ENCODE data around the gene BCL2L11. TPM values are rescaled to one million over a fixed set of nuclear protein-coding genes. Genes with fewer than 3 reads are reported as not detected.

The BCL2L11 gene
- total and polyA plus RNA-seq, 9 of the 15 experiments (the other 6 are each of a cell fraction or from before 2014, with no cell fraction given), result 2.2 to 18.8 (median 5.0) TPM

DNA sequence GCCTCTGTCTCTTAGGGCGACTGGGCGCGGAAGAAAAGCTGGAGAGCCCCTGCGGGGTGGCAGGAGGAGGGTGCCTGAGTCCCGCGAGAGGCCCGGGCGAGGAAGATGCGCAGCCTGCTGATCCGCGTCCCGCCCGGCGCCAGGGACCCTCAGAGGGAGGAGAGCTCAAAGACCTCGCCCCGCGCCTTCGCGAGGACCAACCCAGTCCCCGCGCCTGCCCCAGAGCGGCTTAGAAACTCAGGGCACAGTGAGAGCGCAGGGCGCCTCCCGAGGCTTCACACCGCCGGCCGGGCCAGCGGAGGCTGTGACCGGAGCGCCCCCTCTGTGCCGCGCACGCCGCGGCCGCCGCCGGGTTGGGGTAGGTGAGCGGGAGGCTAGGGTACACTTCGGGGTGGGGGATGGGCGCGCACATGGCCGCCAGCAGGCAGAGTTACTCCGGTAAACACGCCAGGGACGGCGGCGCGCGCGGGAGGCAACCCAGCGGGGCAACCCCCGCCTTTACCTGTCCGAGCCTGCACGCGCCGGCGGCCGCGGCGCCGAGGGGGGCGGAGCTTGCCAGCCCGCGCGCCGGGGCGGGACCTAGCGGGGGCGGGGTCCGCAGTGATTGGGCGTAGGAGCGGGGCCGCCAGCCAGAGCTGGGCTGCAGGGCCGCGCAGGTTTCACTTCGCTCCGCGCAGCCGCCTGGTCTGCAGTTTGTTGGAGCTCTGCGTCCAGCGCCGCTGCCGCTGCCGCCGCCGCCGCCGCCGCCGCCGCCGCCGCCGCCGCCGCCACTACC, at the start of gene BCL2L11 (continued):
- TF ChIP-seq IRF2 (CRISPR knock-in tag; IDR thresholded peaks at IDR 0.05) (0 out of 2 replicates have a peak, but pooled peaks have one; percentile 76), BRD9 (IDR thresholded peaks at IDR 0.05; ENCODE audit: low read depth, partially characterized antibody) (no peak), PHB2 (IDR thresholded peaks at IDR 0.05; ENCODE audit: low read depth) (no peak), ZNF384 (IDR thresholded peaks at IDR 0.05; ENCODE audit: low read depth, low read length) (no peak), SRF (CRISPR knock-in tag; IDR thresholded peaks at IDR 0.05) (peak in 1 of 2 experiments; percentile 71; a peak in 1 of 4 replicates), MAFK (IDR thresholded peaks at IDR 0.05; ENCODE audit: low read length) (no peak), ZNF232 (CRISPR knock-in tag; IDR thresholded peaks at IDR 0.05) (no peak), FOXP1 (CRISPR knock-in tag; IDR thresholded peaks at IDR 0.05) (peak; percentile 80; the same call in 1 of the 2 replicates), CBX3 (IDR thresholded peaks at IDR 0.05; ENCODE audit: borderline replicate concordance in 1 of 2, low read length in 2 of 2) (peak in 1 of 2 experiments; percentile 26; a peak in 1 of 3 replicates), MAZ (CRISPR knock-in tag; conservative IDR thresholded peaks at IDR 0.05 in 1 of 2, IDR thresholded peaks at IDR 0.05 in 1 of 2) (peak in 1 of 2 experiments; percentile 84), FOXJ3 (CRISPR knock-in tag; IDR thresholded peaks at IDR 0.05) (no peak), THRAP3 (IDR thresholded peaks at IDR 0.05; ENCODE audit: borderline replicate concordance) (no peak), ZKSCAN3 (CRISPR knock-in tag; IDR thresholded peaks at IDR 0.05) (no peak), EZH2 (IDR thresholded peaks at IDR 0.05; ENCODE audit: borderline replicate concordance, low read depth, low read length) (no peak), U2AF1 (optimal IDR thresholded peaks at IDR 0.05; ENCODE audit: low read depth, low read length) (no peak), TCFL5 (CRISPR knock-in tag; conservative IDR thresholded peaks at IDR 0.05) (no peak)
- TF ChIP-seq, protein P1, sequence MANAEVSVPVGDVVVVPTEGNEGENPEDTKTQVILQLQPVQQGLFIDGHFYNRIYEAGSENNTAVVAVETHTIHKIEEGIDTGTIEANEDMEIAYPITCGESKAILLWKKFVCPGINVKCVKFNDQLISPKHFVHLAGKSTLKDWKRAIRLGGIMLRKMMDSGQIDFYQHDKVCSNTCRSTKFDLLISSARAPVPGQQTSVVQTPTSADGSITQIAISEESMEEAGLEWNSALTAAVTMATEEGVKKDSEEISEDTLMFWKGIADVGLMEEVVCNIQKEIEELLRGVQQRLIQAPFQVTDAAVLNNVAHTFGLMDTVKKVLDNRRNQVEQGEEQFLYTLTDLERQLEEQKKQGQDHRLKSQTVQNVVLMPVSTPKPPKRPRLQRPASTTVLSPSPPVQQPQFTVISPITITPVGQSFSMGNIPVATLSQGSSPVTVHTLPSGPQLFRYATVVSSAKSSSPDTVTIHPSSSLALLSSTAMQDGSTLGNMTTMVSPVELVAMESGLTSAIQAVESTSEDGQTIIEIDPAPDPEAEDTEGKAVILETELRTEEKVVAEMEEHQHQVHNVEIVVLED (CRISPR knock-in tag; IDR thresholded peaks at IDR 0.05), result peak; percentile 70
- TF ChIP-seq, protein P2, sequence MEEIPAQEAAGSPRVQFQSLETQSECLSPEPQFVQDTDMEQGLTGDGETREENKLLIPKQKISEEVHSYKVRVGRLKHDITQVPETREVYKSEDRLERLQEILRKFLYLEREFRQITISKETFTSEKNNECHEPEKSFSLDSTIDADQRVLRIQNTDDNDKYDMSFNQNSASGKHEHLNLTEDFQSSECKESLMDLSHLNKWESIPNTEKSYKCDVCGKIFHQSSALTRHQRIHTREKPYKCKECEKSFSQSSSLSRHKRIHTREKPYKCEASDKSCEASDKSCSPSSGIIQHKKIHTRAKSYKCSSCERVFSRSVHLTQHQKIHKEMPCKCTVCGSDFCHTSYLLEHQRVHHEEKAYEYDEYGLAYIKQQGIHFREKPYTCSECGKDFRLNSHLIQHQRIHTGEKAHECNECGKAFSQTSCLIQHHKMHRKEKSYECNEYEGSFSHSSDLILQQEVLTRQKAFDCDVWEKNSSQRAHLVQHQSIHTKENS (CRISPR knock-in tag; IDR thresholded peaks at IDR 0.05), result no peak
- TF ChIP-seq, protein P3, sequence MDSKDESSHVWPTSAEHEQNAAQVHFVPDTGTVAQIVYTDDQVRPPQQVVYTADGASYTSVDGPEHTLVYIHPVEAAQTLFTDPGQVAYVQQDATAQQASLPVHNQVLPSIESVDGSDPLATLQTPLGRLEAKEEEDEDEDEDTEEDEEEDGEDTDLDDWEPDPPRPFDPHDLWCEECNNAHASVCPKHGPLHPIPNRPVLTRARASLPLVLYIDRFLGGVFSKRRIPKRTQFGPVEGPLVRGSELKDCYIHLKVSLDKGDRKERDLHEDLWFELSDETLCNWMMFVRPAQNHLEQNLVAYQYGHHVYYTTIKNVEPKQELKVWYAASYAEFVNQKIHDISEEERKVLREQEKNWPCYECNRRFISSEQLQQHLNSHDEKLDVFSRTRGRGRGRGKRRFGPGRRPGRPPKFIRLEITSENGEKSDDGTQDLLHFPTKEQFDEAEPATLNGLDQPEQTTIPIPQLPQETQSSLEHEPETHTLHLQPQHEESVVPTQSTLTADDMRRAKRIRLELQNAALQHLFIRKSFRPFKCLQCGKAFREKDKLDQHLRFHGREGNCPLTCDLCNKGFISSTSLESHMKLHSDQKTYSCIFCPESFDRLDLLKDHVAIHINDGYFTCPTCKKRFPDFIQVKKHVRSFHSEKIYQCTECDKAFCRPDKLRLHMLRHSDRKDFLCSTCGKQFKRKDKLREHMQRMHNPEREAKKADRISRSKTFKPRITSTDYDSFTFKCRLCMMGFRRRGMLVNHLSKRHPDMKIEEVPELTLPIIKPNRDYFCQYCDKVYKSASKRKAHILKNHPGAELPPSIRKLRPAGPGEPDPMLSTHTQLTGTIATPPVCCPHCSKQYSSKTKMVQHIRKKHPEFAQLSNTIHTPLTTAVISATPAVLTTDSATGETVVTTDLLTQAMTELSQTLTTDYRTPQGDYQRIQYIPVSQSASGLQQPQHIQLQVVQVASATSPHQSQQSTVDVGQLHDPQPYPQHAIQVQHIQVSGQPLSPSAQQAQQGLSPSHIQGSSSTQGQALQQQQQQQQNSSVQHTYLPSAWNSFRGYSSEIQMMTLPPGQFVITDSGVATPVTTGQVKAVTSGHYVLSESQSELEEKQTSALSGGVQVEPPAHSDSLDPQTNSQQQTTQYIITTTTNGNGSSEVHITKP (IDR thresholded peaks at IDR 0.05; ENCODE audit: partially characterized antibody), result no peak
- TF ChIP-seq, protein P4, sequence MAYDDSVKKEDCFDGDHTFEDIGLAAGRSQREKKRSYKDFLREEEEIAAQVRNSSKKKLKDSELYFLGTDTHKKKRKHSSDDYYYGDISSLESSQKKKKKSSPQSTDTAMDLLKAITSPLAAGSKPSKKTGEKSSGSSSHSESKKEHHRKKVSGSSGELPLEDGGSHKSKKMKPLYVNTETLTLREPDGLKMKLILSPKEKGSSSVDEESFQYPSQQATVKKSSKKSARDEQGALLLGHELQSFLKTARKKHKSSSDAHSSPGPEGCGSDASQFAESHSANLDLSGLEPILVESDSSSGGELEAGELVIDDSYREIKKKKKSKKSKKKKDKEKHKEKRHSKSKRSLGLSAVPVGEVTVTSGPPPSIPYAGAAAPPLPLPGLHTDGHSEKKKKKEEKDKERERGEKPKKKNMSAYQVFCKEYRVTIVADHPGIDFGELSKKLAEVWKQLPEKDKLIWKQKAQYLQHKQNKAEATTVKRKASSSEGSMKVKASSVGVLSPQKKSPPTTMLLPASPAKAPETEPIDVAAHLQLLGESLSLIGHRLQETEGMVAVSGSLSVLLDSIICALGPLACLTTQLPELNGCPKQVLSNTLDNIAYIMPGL (CRISPR knock-in tag; IDR thresholded peaks at IDR 0.05), result peak; percentile 50; the same call in 1 of the 2 replicates
